ENCODE measurements around the gene HOXD3.

DNA sequence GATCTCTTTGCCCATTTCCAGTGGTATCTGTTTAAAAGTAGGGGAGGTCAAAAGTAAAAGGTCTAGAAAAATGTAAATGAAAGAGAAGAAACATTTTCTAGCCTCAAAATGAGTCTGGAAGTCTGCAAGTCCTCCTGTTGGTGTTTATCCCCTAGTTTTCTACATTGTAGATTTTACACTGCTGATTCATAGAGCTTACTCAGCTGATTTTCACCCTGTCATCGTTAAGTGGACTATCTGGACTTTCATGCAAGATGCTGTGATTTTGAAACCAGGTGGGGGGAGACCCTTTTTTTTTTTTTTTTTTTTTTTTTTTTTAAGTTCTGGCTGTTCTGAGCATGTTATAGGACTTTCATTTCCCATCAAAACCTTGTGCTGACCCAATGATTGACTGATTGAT is 10.3 kb downstream of the HOXD3 start:
- TF ChIP-seq, protein P1, sequence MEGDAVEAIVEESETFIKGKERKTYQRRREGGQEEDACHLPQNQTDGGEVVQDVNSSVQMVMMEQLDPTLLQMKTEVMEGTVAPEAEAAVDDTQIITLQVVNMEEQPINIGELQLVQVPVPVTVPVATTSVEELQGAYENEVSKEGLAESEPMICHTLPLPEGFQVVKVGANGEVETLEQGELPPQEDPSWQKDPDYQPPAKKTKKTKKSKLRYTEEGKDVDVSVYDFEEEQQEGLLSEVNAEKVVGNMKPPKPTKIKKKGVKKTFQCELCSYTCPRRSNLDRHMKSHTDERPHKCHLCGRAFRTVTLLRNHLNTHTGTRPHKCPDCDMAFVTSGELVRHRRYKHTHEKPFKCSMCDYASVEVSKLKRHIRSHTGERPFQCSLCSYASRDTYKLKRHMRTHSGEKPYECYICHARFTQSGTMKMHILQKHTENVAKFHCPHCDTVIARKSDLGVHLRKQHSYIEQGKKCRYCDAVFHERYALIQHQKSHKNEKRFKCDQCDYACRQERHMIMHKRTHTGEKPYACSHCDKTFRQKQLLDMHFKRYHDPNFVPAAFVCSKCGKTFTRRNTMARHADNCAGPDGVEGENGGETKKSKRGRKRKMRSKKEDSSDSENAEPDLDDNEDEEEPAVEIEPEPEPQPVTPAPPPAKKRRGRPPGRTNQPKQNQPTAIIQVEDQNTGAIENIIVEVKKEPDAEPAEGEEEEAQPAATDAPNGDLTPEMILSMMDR (conservative IDR thresholded peaks at IDR 0.05; ENCODE audit: low read length): no peak
- TF ChIP-seq EZH2phosphoT487 (IDR thresholded peaks at IDR 0.05; ENCODE audit: borderline replicate concordance, low read depth, low read length): no peak

Measured in OCI-LY7 (cell line).